ENCODE measurements around the gene SFSWAP. TPM values are rescaled to one million over a fixed set of nuclear protein-coding genes. Genes with fewer than 3 reads are reported as not detected.

The SFSWAP gene
- polyA plus RNA-seq, 2 of the 4 experiments (the other 2 are of a cell fraction): 21.8 to 23.5 TPM

DNA sequence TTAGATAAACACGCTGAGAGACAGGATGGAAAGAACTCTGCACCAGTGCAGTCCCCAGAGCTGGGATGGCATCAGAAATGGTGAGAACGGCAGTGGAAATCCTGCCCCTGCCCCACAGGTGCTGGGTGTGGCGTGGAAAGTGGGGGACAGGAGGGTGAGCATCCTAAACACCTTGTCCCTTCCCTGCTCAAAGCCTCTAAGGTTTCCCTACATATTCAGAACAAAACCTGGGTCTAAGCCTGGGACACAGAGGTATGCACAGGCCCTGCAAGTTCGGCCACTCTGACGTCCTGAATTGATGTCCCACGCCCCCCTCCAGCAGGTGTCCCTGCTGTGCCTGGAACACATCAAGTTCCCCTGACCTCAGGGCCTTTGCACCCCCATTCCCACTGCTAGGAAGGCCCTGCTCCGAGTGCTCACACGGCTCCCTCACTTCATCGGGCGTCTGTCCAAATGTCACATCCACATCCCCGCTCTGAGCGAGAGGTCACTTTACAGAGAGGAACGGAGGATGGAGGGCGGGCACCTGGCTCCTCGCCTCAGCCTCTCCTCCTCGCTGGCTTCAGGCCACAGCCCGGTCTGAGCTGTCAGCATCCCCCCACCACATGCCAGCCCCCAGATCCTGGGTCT is 38.5 kb upstream of the SFSWAP start (continued):
- TF ChIP-seq, protein P1, sequence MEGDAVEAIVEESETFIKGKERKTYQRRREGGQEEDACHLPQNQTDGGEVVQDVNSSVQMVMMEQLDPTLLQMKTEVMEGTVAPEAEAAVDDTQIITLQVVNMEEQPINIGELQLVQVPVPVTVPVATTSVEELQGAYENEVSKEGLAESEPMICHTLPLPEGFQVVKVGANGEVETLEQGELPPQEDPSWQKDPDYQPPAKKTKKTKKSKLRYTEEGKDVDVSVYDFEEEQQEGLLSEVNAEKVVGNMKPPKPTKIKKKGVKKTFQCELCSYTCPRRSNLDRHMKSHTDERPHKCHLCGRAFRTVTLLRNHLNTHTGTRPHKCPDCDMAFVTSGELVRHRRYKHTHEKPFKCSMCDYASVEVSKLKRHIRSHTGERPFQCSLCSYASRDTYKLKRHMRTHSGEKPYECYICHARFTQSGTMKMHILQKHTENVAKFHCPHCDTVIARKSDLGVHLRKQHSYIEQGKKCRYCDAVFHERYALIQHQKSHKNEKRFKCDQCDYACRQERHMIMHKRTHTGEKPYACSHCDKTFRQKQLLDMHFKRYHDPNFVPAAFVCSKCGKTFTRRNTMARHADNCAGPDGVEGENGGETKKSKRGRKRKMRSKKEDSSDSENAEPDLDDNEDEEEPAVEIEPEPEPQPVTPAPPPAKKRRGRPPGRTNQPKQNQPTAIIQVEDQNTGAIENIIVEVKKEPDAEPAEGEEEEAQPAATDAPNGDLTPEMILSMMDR (IDR thresholded peaks at IDR 0.05): no peak

DNA sequence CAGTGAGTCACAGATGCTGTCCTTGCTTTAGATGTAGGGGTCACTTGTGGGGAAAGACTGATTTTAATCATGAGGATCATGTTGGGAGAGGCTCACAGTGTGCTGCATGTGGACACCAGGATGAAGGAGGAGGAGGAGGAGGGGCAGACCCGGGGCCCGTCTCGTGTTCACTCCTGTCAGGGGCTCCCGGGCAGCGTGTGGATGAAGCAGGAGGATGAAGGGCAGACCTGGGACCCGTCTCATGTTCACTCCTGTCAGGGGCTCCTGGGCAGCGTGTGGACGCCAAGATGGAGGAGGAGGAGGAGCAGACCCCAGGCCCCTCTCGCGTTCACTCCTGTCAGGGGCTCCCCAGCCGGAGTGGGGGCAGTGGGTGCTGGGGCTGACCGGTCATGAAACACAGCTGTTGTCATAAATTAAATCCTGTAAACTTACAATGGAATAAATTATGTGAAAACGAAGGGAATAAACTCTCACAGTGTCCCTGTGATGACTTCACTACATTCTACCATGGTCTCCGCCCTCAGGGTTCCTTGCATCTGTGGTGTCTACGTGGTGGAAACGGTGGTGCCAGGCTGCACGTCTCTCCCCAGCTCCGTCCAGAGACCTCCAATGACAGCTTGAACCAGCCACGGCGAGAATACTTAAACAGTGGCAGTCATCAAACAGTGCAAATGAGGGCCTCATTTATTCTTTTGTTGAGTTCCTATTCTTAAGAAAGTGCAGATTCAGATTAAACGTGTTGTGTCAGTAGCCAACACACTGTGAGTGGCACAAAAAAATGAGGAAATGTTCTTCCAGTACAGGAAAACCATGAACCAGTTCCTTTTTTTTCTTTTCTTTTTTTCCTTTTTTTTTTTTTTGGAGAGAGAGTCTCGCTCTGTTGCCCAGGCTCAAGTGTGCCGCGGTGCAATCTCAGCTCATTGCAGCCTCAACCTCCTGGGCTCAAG is 37.7 kb upstream of the SFSWAP start:
- no peak for DNase-seq (ENCODE audit: low read depth in 1 of 2, low spot score in 1 of 2)
- H3K4me2 ChIP-seq: no peak overlapping the region
- TF ChIP-seq ESRRA (IDR thresholded peaks at IDR 0.05; ENCODE audit: borderline replicate concordance, low read length): no peak
- no peak for TF ChIP-seq TP53 (CRISPR knock-in tag; IDR thresholded peaks at IDR 0.05)
- TF ChIP-seq HOXA7 (CRISPR knock-in tag; IDR thresholded peaks at IDR 0.05): no peak
- no peak for TF ChIP-seq JUNB (IDR thresholded peaks at IDR 0.05)
- TF ChIP-seq, protein P2, sequence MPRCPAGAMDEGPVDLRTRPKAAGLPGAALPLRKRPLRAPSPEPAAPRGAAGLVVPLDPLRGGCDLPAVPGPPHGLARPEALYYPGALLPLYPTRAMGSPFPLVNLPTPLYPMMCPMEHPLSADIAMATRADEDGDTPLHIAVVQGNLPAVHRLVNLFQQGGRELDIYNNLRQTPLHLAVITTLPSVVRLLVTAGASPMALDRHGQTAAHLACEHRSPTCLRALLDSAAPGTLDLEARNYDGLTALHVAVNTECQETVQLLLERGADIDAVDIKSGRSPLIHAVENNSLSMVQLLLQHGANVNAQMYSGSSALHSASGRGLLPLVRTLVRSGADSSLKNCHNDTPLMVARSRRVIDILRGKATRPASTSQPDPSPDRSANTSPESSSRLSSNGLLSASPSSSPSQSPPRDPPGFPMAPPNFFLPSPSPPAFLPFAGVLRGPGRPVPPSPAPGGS (IDR thresholded peaks at IDR 0.05): no peak
- TF ChIP-seq CHD2 (IDR thresholded peaks at IDR 0.05; ENCODE audit: low read length, partially characterized antibody): no peak
- TF ChIP-seq HEYL (CRISPR knock-in tag; IDR thresholded peaks at IDR 0.05): no peak
- TF ChIP-seq NR3C1 (IDR thresholded peaks at IDR 0.05): no peak
- TF ChIP-seq, protein P3, sequence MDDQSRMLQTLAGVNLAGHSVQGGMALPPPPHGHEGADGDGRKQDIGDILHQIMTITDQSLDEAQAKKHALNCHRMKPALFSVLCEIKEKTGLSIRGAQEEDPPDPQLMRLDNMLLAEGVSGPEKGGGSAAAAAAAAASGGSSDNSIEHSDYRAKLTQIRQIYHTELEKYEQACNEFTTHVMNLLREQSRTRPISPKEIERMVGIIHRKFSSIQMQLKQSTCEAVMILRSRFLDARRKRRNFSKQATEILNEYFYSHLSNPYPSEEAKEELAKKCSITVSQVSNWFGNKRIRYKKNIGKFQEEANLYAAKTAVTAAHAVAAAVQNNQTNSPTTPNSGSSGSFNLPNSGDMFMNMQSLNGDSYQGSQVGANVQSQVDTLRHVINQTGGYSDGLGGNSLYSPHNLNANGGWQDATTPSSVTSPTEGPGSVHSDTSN (IDR thresholded peaks at IDR 0.05): no peak
- no peaks in the 10 kb centered on the region for H3K4me1 ChIP-seq
- POLR2A ChIA-PET: no interaction called here
- H3K27ac ChIP-seq: no peak overlapping the region
- no peak overlapping the region for H3K4me3 ChIP-seq
- no peak for FAIRE-seq
- CTCF ChIA-PET: interaction anchor here (0.8 kb wide), 1 partner anchor 569 kb away, joined by 3 read pairs; no protein-coding TSS in a partner anchor
- WGBS (ENCODE audit: missing lambda C conversion rate): 54% methylated on average over 24 of the region's 24 CpGs
- peaks cover 3% of the 10 kb centered on the region; the same call in 1 of the 3 replicates for H3K9me3 ChIP-seq
- ATAC-seq: no peak

DNA sequence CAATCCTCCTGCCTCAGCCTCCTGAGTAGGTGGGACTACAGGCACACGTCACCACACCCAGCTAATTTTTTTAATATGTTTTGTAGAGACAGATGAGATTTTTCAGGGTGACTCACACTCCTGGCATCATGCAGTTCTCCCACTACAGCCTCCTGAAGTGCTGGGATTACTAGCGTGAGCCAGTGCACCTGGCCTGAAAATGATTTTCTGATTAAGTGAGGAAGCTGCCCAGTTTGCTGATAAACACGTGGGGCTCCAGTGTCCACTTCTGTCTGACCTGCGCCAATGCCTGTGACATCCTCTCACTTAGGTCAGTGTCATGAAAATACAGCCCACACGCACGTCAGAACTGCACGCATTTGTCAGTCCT is 37.0 kb upstream of the SFSWAP start:
- DNase-seq (ENCODE audit: low read depth in 1 of 2, low spot score in 1 of 2): no peak
- ChIA-PET POLR2A (no interaction called here), CTCF (interaction anchor here (0.8 kb wide), 1 partner anchor 569 kb away, joined by 3 read pairs; no protein-coding TSS in a partner anchor)
- peaks cover 3% of the 10 kb centered on the region; the same call in 1 of the 3 replicates for H3K9me3 ChIP-seq
- H3K4me2 ChIP-seq: no peak overlapping the region
- no peak overlapping the region for H3K4me3 ChIP-seq
- H3K27ac ChIP-seq: no peak overlapping the region
- peak in 1 of 2 experiments; percentile 9; a peak in 1 of 6 replicates for ATAC-seq
- WGBS (ENCODE audit: missing lambda C conversion rate): 52% methylated on average over 7 of the region's 7 CpGs
- no peaks in the 10 kb centered on the region for H3K4me1 ChIP-seq
- FAIRE-seq: no peak
- TF ChIP-seq JUN (IDR thresholded peaks at IDR 0.05): no peak
- TF ChIP-seq GATA3 (IDR thresholded peaks at IDR 0.05; ENCODE audit: borderline replicate concordance): no peak
- no peak for TF ChIP-seq BHLHE40 (IDR thresholded peaks at IDR 0.05; ENCODE audit: low read depth, low read length)
- TF ChIP-seq KDM1A (IDR thresholded peaks at IDR 0.05; ENCODE audit: low read depth): no peak
- TF ChIP-seq, protein P4, sequence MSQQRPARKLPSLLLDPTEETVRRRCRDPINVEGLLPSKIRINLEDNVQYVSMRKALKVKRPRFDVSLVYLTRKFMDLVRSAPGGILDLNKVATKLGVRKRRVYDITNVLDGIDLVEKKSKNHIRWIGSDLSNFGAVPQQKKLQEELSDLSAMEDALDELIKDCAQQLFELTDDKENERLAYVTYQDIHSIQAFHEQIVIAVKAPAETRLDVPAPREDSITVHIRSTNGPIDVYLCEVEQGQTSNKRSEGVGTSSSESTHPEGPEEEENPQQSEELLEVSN (IDR thresholded peaks at IDR 0.05; ENCODE audit: borderline replicate concordance, low read depth): no peak
- TF ChIP-seq, protein P5, sequence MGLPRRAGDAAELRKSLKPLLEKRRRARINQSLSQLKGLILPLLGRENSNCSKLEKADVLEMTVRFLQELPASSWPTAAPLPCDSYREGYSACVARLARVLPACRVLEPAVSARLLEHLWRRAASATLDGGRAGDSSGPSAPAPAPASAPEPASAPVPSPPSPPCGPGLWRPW (IDR thresholded peaks at IDR 0.05): no peak
- no peak for TF ChIP-seq PHF8 (IDR thresholded peaks at IDR 0.05; ENCODE audit: borderline replicate concordance, low read depth)
- no peak for TF ChIP-seq KDM5A (IDR thresholded peaks at IDR 0.05)
- TF ChIP-seq CBX2 (IDR thresholded peaks at IDR 0.05; ENCODE audit: borderline replicate concordance, low read depth): no peak
- TF ChIP-seq MAZ (IDR thresholded peaks at IDR 0.05; ENCODE audit: borderline replicate concordance, low read depth, low read length): no peak
- TF ChIP-seq HOXB13 (CRISPR knock-in tag; IDR thresholded peaks at IDR 0.05; ENCODE audit: low read depth): no peak
- TF ChIP-seq, protein P1 (IDR thresholded peaks at IDR 0.05): no peak
- no peak for TF ChIP-seq ZC3H11A (IDR thresholded peaks at IDR 0.05)
- TF ChIP-seq, protein P6, sequence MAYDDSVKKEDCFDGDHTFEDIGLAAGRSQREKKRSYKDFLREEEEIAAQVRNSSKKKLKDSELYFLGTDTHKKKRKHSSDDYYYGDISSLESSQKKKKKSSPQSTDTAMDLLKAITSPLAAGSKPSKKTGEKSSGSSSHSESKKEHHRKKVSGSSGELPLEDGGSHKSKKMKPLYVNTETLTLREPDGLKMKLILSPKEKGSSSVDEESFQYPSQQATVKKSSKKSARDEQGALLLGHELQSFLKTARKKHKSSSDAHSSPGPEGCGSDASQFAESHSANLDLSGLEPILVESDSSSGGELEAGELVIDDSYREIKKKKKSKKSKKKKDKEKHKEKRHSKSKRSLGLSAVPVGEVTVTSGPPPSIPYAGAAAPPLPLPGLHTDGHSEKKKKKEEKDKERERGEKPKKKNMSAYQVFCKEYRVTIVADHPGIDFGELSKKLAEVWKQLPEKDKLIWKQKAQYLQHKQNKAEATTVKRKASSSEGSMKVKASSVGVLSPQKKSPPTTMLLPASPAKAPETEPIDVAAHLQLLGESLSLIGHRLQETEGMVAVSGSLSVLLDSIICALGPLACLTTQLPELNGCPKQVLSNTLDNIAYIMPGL (CRISPR knock-in tag; IDR thresholded peaks at IDR 0.05; ENCODE audit: borderline replicate concordance): no peak
- TF ChIP-seq RCOR1 (IDR thresholded peaks at IDR 0.05; ENCODE audit: low read depth, low read length): no peak

Data from A549 (cell line).